ENCODE results near the gene MSRB1.

MSRB1 gene

GRCh38 chr16:1942810-1943726 lies at the start of gene MSRB1:
Gene MSRB1 (minus strand): TSS chr16:1943199. CDS start chr16:1943156, 43 bp downstream.
- TF ChIP-seq, protein P1, sequence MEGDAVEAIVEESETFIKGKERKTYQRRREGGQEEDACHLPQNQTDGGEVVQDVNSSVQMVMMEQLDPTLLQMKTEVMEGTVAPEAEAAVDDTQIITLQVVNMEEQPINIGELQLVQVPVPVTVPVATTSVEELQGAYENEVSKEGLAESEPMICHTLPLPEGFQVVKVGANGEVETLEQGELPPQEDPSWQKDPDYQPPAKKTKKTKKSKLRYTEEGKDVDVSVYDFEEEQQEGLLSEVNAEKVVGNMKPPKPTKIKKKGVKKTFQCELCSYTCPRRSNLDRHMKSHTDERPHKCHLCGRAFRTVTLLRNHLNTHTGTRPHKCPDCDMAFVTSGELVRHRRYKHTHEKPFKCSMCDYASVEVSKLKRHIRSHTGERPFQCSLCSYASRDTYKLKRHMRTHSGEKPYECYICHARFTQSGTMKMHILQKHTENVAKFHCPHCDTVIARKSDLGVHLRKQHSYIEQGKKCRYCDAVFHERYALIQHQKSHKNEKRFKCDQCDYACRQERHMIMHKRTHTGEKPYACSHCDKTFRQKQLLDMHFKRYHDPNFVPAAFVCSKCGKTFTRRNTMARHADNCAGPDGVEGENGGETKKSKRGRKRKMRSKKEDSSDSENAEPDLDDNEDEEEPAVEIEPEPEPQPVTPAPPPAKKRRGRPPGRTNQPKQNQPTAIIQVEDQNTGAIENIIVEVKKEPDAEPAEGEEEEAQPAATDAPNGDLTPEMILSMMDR (IDR thresholded peaks at IDR 0.05; ENCODE audit: unreplicated experiment in 3 of 3) = no peak
- peak within 1 kb of the TSS in 2 of 3 experiments; percentile 78 to 87 for H3K27ac Mint-ChIP-seq
- H3K9me3 Mint-ChIP-seq = no peaks in the 10 kb centered on the region
- peaks cover 5% of the 10 kb centered on the region for H3K36me3 Mint-ChIP-seq (ENCODE audit: low read depth)
- H3K4me1 Mint-ChIP-seq = peaks cover 6% of the 10 kb centered on the region
- H3K4me3 Mint-ChIP-seq = peak within 1 kb of the TSS; percentile 85 to 93 (median 88)
- no peaks in the 10 kb centered on the region for H3K27me3 Mint-ChIP-seq (ENCODE audit: low read depth)

- TF ChIP-seq, protein P1 (IDR thresholded peaks at IDR 0.05; ENCODE audit: unreplicated experiment in 3 of 3) = no peak
- peaks cover 61% of the 10 kb centered on the region for H3K27me3 Mint-ChIP-seq (ENCODE audit: low read depth)
- H3K36me3 Mint-ChIP-seq (ENCODE audit: low read depth) = peaks cover 10% of the 10 kb centered on the region
- no peak overlapping the region for H3K27ac Mint-ChIP-seq
- peak overlapping the region in 2 of 3 experiments; percentile 21 to 38 for H3K4me3 Mint-ChIP-seq
- peaks cover 9% of the 10 kb centered on the region for H3K4me1 Mint-ChIP-seq
- no peaks in the 10 kb centered on the region for H3K9me3 Mint-ChIP-seq
These were observed 49.1 kb upstream of the MSRB1 start for GRCh38 chr16:1991948-1992703.

- peaks cover 14% of the 10 kb centered on the region for H3K36me3 Mint-ChIP-seq (ENCODE audit: low read depth)
- no peaks in the 10 kb centered on the region for H3K9me3 Mint-ChIP-seq
- H3K27me3 Mint-ChIP-seq (ENCODE audit: low read depth) = peaks cover 66% of the 10 kb centered on the region
- H3K4me3 Mint-ChIP-seq = peak overlapping the region in 2 of 3 experiments; percentile 56 to 57
- H3K4me1 Mint-ChIP-seq = peaks cover 9% of the 10 kb centered on the region
- H3K27ac Mint-ChIP-seq = no peak overlapping the region
- TF ChIP-seq, protein P1 (IDR thresholded peaks at IDR 0.05; ENCODE audit: unreplicated experiment in 3 of 3) = no peak
These were observed 48.6 kb upstream of the MSRB1 start for GRCh38 chr16:1991588-1991947.

DNA sequence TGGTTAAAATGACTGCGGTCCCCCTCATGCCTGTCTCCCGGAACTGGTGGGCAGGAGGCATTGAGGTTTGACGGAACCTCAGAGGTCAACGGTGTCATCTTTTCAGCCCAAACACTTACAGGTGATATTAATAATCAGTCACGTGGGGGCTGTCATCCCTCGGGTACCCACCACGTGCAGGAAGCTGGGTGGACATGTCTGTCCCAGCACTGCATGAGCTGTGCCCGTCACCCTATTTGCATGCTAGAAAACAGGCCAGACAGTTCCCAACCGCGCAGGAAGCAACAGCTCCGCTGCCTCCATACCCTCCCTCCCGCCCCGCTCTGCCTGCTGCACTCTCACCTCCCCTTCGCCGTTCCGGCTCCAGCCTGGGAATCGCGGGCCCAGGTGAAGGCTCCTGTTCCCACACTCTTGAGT lies 48.1 kb upstream of the MSRB1 start:
- H3K36me3 Mint-ChIP-seq (ENCODE audit: low read depth) = peaks cover 18% of the 10 kb centered on the region
- H3K4me1 Mint-ChIP-seq = peaks cover 9% of the 10 kb centered on the region
- H3K4me3 Mint-ChIP-seq = peak overlapping the region in 2 of 3 experiments; percentile 56 to 57
- H3K27ac Mint-ChIP-seq = no peak overlapping the region
- peaks cover 66% of the 10 kb centered on the region for H3K27me3 Mint-ChIP-seq (ENCODE audit: low read depth)
- no peaks in the 10 kb centered on the region for H3K9me3 Mint-ChIP-seq
- TF ChIP-seq, protein P1 (IDR thresholded peaks at IDR 0.05; ENCODE audit: unreplicated experiment in 3 of 3) = no peak

GRCh38 chr16:1990351-1991134 lies 47.5 kb upstream of the MSRB1 start:
- peaks cover 16% of the 10 kb centered on the region for H3K36me3 Mint-ChIP-seq (ENCODE audit: low read depth)
- H3K27me3 Mint-ChIP-seq (ENCODE audit: low read depth) = peaks cover 66% of the 10 kb centered on the region
- H3K27ac Mint-ChIP-seq = no peak overlapping the region
- TF ChIP-seq, protein P1 (IDR thresholded peaks at IDR 0.05; ENCODE audit: unreplicated experiment in 3 of 3) = no peak
- H3K9me3 Mint-ChIP-seq = no peaks in the 10 kb centered on the region
- H3K4me3 Mint-ChIP-seq = peak overlapping the region in 2 of 3 experiments; percentile 56 to 79
- H3K4me1 Mint-ChIP-seq = peaks cover 9% of the 10 kb centered on the region

All from nephron (organoid).